SK-N-MC (cell line): Measurements from ENCODE around the gene ZC3H14.

Experiments
- DNase-seq: peaks from one replicate; pipeline ENCODE4 v3.0.0-alpha.2; 2011; ENCODE audit warnings: low read depth, low spot score
- H3K27ac ChIP-seq: fragments of 200-600 bp; sonication (generic); 2 replicates; pipeline ENCODE4 v1.5.1; 2016; ENCODE audit warnings: mixed run types
- H3K36me3 ChIP-seq: fragments of 200-600 bp; sonication (generic); 2 replicates; pipeline ENCODE4 v1.6.1; 2017; ENCODE audit warnings: antibody characterized with exemption, low read length, mixed read lengths; ENCODE audit not compliant: insufficient read depth
- H3K4me3 ChIP-seq: fragments of 200-600 bp; sonication (generic); 2 replicates; pipeline ENCODE4 v1.5.1; 2016
- H3K9ac ChIP-seq: fragments of 200-600 bp; sonication (generic); 2 replicates; pipeline ENCODE4 v1.8.0; 2017; ENCODE audit warnings: mixed run types, mixed read lengths; ENCODE audit not compliant: insufficient read length
- H3K9me3 ChIP-seq: fragments of 200-600 bp; sonication (generic); 2 replicates; pipeline ENCODE4 v1.6.1; 2017; ENCODE audit warnings: low read depth, mild to moderate bottlenecking, antibody characterized with exemption, low read length, moderate library complexity, mixed read lengths
- EZH2 ChIP-seq: fragments of 200-600 bp; sonication (generic); IDR thresholded peaks from one replicate; pipeline ENCODE4 v1.6.1; 2017; ENCODE audit warnings: antibody characterized with exemption
- FOXP2 ChIP-seq: optimal IDR thresholded peaks from 2 replicates; pipeline ENCODE3; 2011; ENCODE audit warnings: mild to moderate bottlenecking, moderate library complexity; ENCODE audit not compliant: insufficient read depth; ENCODE audit errors: extremely low read length, control extremely low read depth
- POLR2AphosphoS5 ChIP-seq: IDR thresholded peaks from 2 replicates; pipeline ENCODE4 v1.6.1; 2012; ENCODE audit warnings: mild to moderate bottlenecking, low read depth, low read length, borderline replicate concordance

ZC3H14 gene

GRCh38 chr14:88562532-88562830 lies 356 bp upstream of the ZC3H14 start:
- no peak for TF ChIP-seq EZH2
- TF ChIP-seq POLR2AphosphoS5, result no peak
- no peak for TF ChIP-seq FOXP2
- Histone ChIP-seq H3K36me3 (peaks cover 23% of the 10 kb centered on the region), H3K4me3 (peak overlapping the region; percentile 92), H3K9ac (peak overlapping the region; percentile 58), H3K9me3 (no peaks in the 10 kb centered on the region), H3K27ac (no peak overlapping the region)
- DNase-seq, result no peak

DNA sequence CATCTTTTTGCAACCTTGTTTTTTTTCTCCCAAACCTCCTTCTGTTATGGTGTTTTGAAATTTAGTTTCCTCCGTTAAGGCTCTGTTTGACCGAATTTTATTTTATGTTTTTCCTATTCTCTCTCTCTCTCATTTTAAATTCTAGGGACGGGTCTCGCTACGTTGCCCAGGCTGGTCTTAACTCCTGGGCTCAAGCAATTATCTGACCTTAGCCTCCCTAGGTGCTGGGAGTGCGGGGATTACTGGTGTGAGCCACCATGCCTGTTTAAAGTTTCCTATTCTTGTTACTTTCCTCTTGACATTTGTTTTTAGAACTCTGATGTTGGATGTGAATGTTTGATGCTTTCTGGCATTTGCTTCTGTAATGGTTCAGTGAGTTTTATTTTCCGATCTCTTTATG lies 1.0 kb downstream of the ZC3H14 start:
- Histone ChIP-seq H3K27ac (0 out of 2 replicates have a peak overlapping the region, but pooled peaks have one; percentile 21), H3K4me3 (peak overlapping the region; percentile 92), H3K36me3 (peaks cover 37% of the 10 kb centered on the region), H3K9me3 (no peaks in the 10 kb centered on the region), H3K9ac (peak overlapping the region; percentile 87)
- no peak for DNase-seq
- TF ChIP-seq POLR2AphosphoS5, result no peak
- no peak for TF ChIP-seq EZH2
- TF ChIP-seq FOXP2, result no peak

- H3K4me3 ChIP-seq, result no peak overlapping the region
- no peak overlapping the region for H3K9ac ChIP-seq
- no peak for DNase-seq
- no peak overlapping the region for H3K27ac ChIP-seq
- H3K9me3 ChIP-seq, result no peaks in the 10 kb centered on the region
- H3K36me3 ChIP-seq, result peaks cover 53% of the 10 kb centered on the region
- no peak for TF ChIP-seq POLR2AphosphoS5
- no peak for TF ChIP-seq EZH2
- no peak for TF ChIP-seq FOXP2
Observed at GRCh38 chr14:88565427-88565826, 2.6 kb downstream of the ZC3H14 start.

- Histone ChIP-seq H3K9me3 (no peaks in the 10 kb centered on the region), H3K36me3 (peaks cover 75% of the 10 kb centered on the region), H3K9ac (no peak overlapping the region), H3K27ac (no peak overlapping the region), H3K4me3 (no peak overlapping the region)
- DNase-seq, result no peak
- TF ChIP-seq FOXP2 (no peak), EZH2 (no peak), POLR2AphosphoS5 (no peak)
Observed at GRCh38 chr14:88568196-88568595, 5.4 kb downstream of the ZC3H14 start.

DNA sequence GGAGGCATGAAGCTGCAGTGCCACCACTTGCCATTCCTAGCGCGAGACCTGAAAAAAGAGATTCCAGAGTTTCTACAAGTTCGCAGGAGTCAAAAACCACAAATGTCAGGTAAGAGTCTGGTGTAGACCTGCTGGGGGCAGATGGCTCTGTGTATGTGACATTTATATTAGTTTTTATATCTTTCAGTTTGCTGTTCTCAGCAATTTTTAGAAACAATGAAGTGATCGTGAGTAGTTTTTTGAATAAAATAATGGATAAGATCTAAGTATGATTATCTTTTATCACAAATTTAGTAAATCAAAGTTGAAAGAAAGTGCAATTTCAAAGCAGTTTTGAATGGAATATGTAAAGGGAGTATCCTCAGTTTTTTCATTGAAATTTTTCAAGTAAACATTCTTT lies 9.3 kb downstream of the ZC3H14 start:
- TF ChIP-seq FOXP2 (no peak), EZH2 (no peak), POLR2AphosphoS5 (no peak)
- Histone ChIP-seq H3K9ac (no peak overlapping the region), H3K9me3 (no peaks in the 10 kb centered on the region), H3K27ac (no peak overlapping the region), H3K4me3 (no peak overlapping the region), H3K36me3 (peaks cover 91% of the 10 kb centered on the region)
- DNase-seq, result no peak

DNA sequence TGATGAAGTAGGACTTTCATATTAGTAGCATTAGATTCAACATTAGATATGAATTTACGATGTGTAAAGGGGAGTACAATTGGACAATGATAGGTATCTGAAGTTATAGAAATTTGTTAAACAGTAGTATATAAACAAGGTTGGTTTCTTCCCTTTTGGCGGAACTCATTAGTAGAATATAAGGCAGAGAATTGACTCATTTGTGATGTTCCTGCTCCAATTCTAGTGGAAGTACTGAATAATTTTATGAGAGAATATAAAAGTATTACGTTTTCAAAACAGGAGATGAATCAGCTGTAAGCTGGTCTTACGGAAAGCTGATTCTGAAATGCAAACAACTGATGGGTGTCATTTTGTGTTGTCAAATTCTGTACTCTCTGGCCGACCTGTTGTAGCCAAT lies 13.4 kb downstream of the ZC3H14 start:
- Histone ChIP-seq H3K9me3 (no peaks in the 10 kb centered on the region), H3K4me3 (no peak overlapping the region), H3K9ac (no peak overlapping the region), H3K27ac (no peak overlapping the region), H3K36me3 (peaks cover 93% of the 10 kb centered on the region)
- no peak for DNase-seq
- TF ChIP-seq POLR2AphosphoS5 (no peak), EZH2 (no peak), FOXP2 (no peak)

DNA sequence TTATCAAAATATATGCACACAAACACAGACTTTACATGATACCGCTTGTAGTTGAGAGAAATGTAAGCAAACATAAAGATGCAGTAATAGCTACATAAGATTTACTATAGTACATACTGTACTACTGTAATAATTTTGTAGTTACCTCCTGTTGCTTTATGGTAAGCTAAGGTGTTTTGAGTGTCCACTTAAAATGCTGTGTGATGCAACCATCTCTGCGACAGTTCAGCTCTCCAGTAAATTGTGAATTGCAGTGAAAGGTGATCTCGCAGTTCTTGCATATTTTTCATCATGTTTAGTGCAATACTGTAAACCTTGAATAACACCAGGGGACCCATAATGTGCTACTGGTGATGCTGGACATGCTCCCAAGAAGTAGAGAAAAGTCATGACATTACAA lies 21.6 kb downstream of the ZC3H14 start:
- no peak for TF ChIP-seq POLR2AphosphoS5
- TF ChIP-seq FOXP2, result no peak
- no peak for TF ChIP-seq EZH2
- DNase-seq, result no peak

GRCh38 chr14:88588081-88588480 lies 25.2 kb downstream of the ZC3H14 start:
- Histone ChIP-seq H3K9ac (no peak overlapping the region), H3K27ac (no peak overlapping the region), H3K4me3 (no peak overlapping the region), H3K36me3 (peaks cover 83% of the 10 kb centered on the region), H3K9me3 (no peaks in the 10 kb centered on the region)
- no peak for DNase-seq
- TF ChIP-seq POLR2AphosphoS5, result no peak
- no peak for TF ChIP-seq EZH2
- TF ChIP-seq FOXP2, result no peak

More for the DNA sequence above, 21.6 kb downstream of the ZC3H14 start:
- H3K4me3 ChIP-seq, result no peak overlapping the region
- peaks cover 89% of the 10 kb centered on the region for H3K36me3 ChIP-seq
- H3K9ac ChIP-seq, result no peak overlapping the region
- no peaks in the 10 kb centered on the region for H3K9me3 ChIP-seq
- no peak overlapping the region for H3K27ac ChIP-seq

GRCh38 chr14:88590173-88590572 lies 27.3 kb downstream of the ZC3H14 start:
- Histone ChIP-seq H3K4me3 (no peak overlapping the region), H3K27ac (no peak overlapping the region), H3K9ac (no peak overlapping the region), H3K36me3 (peaks cover 83% of the 10 kb centered on the region), H3K9me3 (no peaks in the 10 kb centered on the region)
- DNase-seq, result no peak
- no peak for TF ChIP-seq EZH2
- no peak for TF ChIP-seq FOXP2
- TF ChIP-seq POLR2AphosphoS5, result no peak
